ENCODE data around the gene CREBBP. TPM values are rescaled to one million over a fixed set of nuclear protein-coding genes. Genes with fewer than 3 reads are reported as not detected.

The CREBBP gene
- total RNA-seq, 4 donors from 2014 or later, result 76.3 to 152 (median 105) TPM

DNA sequence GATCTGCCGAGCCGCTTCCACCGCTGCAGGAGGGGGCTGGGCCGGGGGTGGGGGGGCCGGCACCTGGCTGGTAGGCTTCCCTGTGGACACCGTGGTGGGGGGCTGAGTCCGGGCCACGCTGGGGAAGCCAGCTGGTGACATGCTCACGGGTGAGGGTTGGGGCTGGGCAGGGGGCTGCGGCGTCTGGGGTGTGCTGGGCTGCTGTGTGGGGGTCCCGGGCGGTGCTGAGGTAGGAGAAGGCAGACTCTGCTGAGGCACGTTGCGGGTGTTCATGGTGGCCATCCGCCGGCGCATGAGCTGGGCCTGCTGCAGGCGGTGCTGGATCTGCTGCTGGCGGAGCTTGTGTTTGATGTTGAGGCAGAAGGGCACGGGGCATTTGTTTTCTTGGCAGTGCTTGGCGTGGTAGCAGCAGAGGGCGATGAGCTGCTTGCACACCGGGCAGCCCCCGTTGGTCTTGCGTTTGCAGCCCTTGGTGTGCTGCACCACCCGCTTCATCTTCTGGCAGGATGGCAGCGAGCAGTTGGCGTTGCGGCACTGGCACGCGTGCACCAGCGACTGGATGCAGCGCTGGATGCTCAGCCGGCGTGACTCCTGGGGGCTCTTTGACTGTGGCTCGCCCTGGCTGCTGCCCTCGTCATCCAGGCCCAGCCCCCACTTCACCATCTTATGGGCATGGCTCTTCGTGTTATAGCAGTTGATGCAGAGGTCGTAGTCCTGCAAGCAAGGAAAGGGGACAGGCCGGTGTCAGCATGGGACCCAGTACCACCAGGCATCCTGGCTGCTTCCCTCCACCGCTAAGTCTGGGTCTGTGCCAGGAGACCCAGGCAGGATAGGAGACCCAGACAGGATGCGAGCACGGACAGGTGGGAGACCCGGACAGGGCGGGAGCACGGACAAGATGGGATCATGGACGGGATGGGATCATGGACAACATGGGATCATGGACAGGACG is 151.1 kb downstream of the CREBBP start:
- Histone ChIP-seq H3K4me1 (no peaks in the 10 kb centered on the region), H3K27ac (no peak overlapping the region), H3K4me3 (no peak overlapping the region), H3K27me3 (no peaks in the 10 kb centered on the region), H3K36me3 (peaks cover 76% of the 10 kb centered on the region), H3K9me3 (no peaks in the 10 kb centered on the region)
- TF ChIP-seq, protein P1, sequence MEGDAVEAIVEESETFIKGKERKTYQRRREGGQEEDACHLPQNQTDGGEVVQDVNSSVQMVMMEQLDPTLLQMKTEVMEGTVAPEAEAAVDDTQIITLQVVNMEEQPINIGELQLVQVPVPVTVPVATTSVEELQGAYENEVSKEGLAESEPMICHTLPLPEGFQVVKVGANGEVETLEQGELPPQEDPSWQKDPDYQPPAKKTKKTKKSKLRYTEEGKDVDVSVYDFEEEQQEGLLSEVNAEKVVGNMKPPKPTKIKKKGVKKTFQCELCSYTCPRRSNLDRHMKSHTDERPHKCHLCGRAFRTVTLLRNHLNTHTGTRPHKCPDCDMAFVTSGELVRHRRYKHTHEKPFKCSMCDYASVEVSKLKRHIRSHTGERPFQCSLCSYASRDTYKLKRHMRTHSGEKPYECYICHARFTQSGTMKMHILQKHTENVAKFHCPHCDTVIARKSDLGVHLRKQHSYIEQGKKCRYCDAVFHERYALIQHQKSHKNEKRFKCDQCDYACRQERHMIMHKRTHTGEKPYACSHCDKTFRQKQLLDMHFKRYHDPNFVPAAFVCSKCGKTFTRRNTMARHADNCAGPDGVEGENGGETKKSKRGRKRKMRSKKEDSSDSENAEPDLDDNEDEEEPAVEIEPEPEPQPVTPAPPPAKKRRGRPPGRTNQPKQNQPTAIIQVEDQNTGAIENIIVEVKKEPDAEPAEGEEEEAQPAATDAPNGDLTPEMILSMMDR (IDR thresholded peaks at IDR 0.05), result no peak
- TF ChIP-seq POLR2A (IDR thresholded peaks at IDR 0.05), result no peak
- no peak for TF ChIP-seq POLR2AphosphoS5 (IDR thresholded peaks at IDR 0.05)
- TF ChIP-seq EP300 (IDR thresholded peaks at IDR 0.05), result no peak
- WGBS, result 91% methylated on average over 43 of the region's 49 CpGs
- DNase-seq (ENCODE audit: low spot score in 2 of 2), result no peak

DNA sequence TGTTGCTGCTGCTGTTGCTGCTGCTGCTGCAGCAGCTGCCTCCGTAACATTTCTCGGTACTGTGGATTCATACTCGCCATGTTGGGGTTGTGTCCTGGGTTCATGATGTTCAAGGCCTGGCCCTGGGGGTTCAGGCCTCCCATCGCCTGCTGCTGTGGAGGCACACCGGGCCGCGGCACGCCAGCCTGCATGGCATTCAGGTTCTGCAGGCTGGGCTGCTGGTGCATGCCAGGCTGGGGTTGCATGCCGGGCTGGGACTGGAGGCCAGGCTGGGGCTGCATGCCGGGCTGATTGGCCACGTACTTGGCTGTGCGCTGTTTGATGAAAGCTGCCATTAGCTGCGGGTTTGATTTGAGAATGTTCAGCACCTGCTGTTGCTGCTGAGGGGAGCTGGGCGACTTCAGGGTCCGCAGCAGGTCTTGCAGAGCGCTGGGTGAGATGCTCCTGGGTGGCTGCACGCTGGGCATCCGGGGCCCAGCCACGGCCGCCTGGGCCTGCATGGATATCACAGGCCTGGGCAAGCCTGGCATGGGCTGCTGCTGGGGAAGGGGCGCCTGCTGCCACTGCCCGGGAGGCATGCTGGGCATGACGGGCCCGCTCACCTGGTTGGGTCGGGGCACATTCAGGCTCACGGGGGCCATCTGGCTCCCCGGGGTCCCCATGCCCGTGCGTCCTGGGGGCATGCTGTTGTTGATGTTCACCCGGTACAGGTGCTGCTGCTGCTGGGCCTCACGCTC is 151.9 kb downstream of the CREBBP start:
- H3K9me3 ChIP-seq, result no peaks in the 10 kb centered on the region
- no peaks in the 10 kb centered on the region for H3K4me1 ChIP-seq
- DNase-seq (ENCODE audit: low spot score in 2 of 2), result no peak
- peaks cover 67% of the 10 kb centered on the region for H3K36me3 ChIP-seq
- H3K4me3 ChIP-seq, result no peak overlapping the region
- H3K27ac ChIP-seq, result no peak overlapping the region
- WGBS, result 97% methylated on average over 13 of the region's 31 CpGs
- no peak for TF ChIP-seq POLR2AphosphoS5 (IDR thresholded peaks at IDR 0.05)
- TF ChIP-seq, protein P1 (IDR thresholded peaks at IDR 0.05), result no peak
- TF ChIP-seq POLR2A (IDR thresholded peaks at IDR 0.05), result no peak
- TF ChIP-seq EP300 (IDR thresholded peaks at IDR 0.05), result no peak
- H3K27me3 ChIP-seq, result no peaks in the 10 kb centered on the region

DNA sequence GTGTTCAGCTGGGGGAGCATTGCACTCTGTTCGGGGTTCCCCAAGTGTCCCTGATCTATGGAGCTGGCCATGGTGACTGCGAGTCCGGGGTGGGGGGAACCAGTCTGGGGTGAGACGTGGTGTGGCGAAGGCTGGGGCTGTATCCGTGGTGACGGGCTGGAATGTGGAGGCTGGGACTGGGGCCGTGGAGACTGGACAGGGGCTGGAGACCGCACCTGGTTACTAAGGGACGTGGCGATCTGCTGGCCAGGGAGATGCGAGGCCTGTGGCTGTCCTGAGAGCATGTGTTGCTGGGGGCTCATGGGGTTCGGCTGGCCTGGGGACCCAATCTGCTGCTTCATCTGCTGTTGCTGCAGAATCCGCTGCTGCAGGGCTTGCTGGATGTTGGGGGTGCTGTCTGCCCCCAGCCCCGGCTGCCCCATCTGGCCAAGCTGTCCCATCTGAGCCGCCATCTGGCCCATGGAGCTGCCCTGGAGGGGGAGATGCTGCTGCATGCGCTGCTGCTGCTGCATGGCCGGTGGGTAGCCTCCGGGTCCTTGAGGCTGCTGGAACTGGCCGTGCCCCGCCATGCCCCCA is 152.6 kb downstream of the CREBBP start:
- no peak overlapping the region for H3K27ac ChIP-seq
- TF ChIP-seq POLR2AphosphoS5 (IDR thresholded peaks at IDR 0.05) (no peak), EP300 (IDR thresholded peaks at IDR 0.05) (no peak), POLR2A (IDR thresholded peaks at IDR 0.05) (no peak)
- TF ChIP-seq, protein P1 (IDR thresholded peaks at IDR 0.05), result no peak
- peaks cover 60% of the 10 kb centered on the region for H3K36me3 ChIP-seq
- H3K9me3 ChIP-seq, result no peaks in the 10 kb centered on the region
- no peak for DNase-seq (ENCODE audit: low spot score in 2 of 2)
- H3K4me1 ChIP-seq, result no peaks in the 10 kb centered on the region
- no peak overlapping the region for H3K4me3 ChIP-seq
- 91% methylated on average over 13 of the region's 21 CpGs for WGBS
- H3K27me3 ChIP-seq, result no peaks in the 10 kb centered on the region

DNA sequence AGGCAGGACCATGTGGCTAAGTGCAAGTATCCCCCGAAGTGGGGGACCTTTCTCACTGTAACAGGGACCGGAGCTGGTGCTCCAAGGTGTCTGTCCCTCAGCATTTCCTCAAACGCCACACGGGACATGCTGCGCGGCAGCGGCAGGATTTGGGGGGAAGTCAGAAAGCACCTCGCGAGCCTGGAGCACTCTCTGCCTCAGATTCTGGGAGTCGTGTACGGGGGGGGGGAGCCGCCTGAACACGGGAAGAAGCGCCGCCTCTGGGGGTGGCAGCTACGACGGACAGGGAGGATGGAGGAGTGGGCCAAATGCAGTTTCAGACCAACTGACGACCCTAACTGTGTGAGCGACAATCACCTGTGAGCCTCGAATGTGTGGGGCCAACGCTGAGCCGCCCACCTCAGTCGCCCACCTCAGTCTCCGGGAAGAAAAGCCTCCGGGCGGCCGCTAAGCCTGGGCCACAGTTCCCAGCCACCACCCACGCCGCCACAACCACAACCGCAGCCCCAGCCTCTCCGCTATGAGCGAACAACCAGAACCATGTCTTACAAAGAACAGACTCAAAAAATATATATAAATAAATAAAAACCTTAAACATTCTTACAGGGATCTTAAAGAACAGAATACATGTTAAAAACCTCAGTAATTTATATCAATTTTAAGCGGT is 154.4 kb downstream of the CREBBP start:
- 87% methylated on average over 29 of the region's 33 CpGs for WGBS
- Histone ChIP-seq H3K9me3 (no peaks in the 10 kb centered on the region), H3K4me1 (no peaks in the 10 kb centered on the region), H3K4me3 (no peak overlapping the region), H3K27ac (no peak overlapping the region), H3K27me3 (no peaks in the 10 kb centered on the region), H3K36me3 (peaks cover 43% of the 10 kb centered on the region)
- no peak for DNase-seq (ENCODE audit: low spot score in 2 of 2)
- no peak for TF ChIP-seq EP300 (IDR thresholded peaks at IDR 0.05)
- TF ChIP-seq, protein P1 (IDR thresholded peaks at IDR 0.05), result no peak
- TF ChIP-seq POLR2A (IDR thresholded peaks at IDR 0.05), result no peak
- no peak for TF ChIP-seq POLR2AphosphoS5 (IDR thresholded peaks at IDR 0.05)

Data from suprapubic skin (tissue), 4 donors.